ACHN (cell line): ENCODE results near the gene COMMD2.

Experiments used
- DNase-seq: peaks from one replicate; pipeline ENCODE4 v3.0.0-alpha.2; 2015
- in situ Hi-C: cut with HindIII; loops from 2 replicates; pipeline ENCODE4 v1.10.0; 2017; ENCODE audit warnings: low sequenced_read_pairs, low pct_ligation_motif_present, low pct_unique_long_range_greater_than_20kb

COMMD2 gene

DNA sequence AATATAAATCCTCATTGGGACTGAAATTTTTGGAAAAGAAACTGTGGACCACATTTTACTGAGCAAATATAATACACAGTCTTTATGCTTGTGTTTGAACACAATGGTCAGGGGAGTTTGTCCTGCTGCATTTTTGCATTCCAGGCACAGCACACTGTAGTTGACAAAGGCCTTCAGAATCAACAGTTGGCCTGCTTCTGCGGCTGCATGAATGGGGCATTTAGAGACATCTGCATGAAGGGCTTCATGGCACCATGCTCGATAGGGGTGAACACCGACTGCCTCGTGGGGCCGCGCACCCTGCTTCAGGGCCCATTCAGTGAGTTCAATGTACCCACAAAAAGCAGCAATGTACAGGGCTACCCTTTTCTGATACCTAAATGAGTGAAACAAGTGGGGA, 15.4 kb upstream of the COMMD2 start:
- in situ Hi-C loops, result no loop called here
- DNase-seq, result no peak

DNA sequence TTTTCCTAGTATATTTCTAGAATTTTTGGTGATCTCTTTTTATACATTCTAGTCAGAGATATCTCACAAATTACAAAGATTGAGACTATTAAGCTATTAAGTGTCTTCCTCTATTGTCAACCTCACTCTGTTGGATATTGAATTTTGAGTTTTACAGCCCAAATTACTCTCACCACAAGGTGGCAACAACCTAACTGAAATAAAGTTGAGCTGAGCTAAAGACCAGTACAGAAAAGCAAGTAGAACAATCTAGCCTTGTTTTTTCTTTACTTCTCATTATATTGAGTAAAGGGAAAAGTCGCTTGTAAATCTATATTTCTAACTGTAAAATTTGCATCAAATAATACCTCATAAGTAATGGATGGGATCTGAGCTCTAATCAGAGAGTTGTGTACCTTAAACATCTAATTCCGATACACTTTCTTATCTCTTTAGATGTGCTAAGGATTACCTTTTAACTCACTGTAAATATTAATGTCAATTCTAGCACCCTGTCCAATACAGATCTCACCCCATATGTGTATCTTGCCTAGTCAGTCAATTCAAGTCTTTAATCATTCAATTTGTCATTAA, 13.6 kb upstream of the COMMD2 start:
- in situ Hi-C loops, result no loop called here
- DNase-seq, result peak; percentile 26

DNA sequence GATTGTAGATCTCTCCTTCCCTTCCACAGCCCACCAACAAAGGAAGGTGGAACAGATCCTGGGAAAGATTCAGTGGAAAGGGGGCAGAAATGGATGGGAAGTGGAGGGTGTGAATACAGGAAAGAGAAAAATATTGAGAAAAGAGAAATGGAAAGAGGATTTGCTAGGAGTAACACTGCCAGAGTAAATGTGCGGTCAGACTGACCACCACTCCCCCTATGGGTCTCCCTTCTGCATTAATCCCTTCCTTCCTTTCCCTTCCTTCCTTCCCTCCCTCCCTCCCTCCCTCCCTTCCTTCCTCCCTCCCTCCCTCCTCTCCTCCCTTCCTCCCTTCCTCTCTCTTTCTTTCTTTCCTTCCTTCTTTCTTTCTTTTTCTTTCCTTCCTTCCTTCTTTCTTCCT, 12.0 kb upstream of the COMMD2 start:
- in situ Hi-C loops, result no loop called here
- DNase-seq, result no peak

DNA sequence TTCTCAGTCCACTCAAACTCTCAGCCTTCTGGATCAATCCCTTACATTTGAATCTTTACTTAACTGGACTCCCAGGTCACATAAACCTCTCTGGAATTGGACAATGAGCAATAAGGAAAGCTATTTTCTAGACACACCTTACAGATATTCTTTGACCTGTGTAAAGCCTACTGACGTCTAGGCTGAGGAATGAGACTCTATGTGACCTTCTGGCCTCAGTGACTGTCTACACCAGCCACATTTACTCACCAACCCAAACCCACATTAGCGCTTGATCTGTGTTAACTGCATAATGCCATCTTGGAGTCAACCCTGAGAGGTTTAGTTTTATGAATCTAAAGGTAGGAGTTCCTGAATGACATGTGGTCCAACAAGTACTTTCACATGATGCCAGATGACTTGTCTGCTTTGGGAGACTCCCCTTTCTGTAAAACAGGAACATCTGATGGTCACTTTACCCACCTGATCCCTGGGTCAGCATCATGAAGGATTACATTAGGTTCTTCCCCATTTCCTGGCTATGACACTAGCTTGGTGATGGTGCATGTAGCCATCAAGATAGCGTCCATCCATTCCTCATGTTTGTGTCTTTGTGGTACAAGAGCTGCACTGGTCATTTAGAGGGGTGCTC, 11.4 kb upstream of the COMMD2 start:
- in situ Hi-C loops, result no loop called here
- DNase-seq, result no peak

DNA sequence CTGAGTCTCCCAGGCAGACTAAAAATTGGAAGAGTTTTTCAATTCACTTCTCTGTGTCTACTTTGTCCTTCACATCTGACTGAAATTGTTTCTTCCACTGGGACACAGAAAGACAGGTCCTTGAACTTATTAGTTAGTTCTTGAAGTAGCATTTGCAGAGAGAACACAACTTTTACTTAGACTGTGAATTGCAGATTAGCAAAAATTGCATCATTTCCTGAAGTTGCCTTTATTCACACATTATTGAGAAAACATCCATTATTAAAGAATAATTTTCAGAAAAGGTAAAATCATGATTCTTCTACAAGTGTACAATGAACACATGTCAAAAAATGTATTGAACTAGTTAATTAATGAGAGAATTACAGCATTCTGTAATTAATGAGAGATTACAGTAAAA, 1.4 kb upstream of the COMMD2 start:
- in situ Hi-C loops, result no loop called here
- DNase-seq, result no peak

DNA sequence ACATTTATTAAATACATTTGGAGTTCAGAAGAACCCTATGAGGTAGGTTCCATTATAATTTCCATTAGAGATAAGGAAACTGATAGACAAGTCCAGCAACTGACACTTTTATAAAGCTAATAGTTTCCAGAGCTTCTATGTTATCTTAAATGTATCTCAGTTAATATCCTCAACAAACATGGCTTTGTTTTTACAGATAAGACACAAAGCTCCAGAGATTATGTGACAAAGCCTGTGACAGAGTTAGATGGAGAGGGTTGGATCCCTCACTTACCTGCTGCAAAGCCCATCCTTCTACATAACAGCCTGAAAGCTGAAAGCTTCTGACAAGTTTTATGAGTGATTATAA, 473 bp upstream of the COMMD2 start:
- in situ Hi-C loops, result no loop called here

DNA sequence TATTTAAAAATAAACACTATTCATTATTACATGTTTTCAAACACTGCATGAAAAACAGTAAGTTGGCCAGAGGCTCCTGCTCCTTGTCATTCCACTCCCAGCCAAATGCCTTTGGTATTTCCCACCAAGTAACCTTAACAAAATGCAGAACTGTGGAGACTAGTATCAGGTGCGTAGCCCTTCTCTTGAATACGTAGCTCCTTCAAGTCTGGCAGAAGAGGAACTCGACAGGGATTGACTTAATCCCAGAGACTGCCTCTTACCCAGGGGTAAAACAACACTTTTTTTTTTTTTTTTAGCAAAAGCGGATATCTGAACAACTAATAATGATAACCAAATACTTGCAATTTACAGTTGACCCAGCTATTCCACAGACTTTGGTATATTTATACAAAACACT, 738 bp downstream of the COMMD2 start:
- in situ Hi-C loops, result no loop called here
- no peak for DNase-seq

More for the DNA sequence above, 473 bp upstream of the COMMD2 start:
- DNase-seq, result no peak

DNA sequence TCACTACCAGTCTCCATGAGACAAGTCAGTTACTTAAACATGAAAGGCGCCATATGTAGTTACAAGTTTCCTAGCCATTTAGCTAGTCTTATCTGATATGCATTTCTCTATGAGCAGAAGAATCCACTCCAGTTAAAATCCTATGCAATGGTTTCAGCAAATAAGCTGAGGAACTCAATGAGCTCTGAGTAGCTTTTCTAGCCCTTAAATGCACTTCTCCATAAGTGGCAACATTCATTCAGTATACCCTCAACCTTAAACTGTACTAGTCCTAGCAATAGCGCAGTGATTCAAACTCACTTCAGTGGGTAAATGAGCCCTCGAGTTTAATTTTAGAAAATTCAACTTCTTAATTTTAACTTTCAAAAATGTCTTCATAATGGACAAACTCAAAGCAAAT, 7.7 kb downstream of the COMMD2 start:
- no peak for DNase-seq
- in situ Hi-C loops, result loop anchor here (25.0 kb wide), 1 partner anchor 232 kb away; no protein-coding TSS in a partner anchor

DNA sequence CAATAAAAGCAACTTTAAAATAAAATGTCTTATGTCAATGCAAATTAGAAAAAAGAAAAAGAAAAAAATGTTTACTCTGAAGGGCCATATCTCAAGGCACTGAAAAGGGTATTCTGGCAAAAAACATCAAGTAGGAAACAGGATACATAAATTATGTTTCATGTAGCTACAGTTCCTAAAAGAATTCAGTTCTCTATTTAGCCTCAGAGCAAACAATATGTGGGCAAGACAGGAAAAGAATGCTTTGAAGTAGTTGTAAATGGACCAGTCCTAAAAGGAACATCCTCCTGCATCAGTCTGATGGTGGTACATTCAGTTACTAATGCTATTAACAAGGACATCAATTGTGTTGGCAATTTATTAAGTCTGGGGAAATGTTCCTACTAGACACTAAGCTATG, 8.1 kb downstream of the COMMD2 start:
- no peak for DNase-seq
- in situ Hi-C loops, result loop anchor here (25.0 kb wide), 1 partner anchor 232 kb away; no protein-coding TSS in a partner anchor

DNA sequence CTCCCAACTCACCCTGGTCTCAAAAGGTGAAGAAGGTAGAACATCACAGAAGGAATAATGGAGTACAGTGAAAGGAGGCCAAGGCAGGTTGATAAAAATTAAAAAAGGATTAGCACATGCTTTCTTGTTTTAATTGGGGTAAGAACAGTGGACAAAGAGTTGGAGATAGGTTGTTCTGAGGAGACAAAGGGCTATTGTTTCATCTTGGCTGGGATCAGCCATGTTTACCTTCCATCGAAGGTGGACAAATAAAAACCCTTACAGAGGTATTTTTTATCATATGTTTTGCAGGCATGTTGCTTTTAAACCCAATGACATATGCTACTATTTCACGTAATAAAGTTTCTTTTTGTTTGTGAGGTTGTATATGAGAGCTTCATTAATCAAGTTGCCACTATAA, 12.9 kb downstream of the COMMD2 start:
- in situ Hi-C loops, result loop anchor here (25.0 kb wide), 1 partner anchor 227 kb away; no protein-coding TSS in a partner anchor
- no peak for DNase-seq

DNA sequence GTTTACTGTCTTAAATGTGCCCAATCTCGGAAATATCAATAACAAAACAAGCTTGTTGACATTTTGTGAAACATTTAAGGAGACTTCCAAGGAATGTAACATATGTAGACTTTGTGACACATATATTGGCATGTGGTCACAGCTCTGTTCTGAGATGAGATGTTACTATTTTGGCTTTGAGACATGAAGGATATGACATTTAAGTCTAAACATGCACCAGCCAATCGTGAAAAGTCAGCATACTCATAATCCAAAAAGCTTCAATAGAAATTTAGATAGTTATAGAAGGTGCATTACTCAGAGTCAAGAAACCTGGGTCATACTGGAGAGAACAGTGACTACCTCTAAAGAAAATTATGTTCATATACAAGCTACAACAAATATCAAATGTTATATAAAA, 13.4 kb downstream of the COMMD2 start:
- DNase-seq, result no peak
- in situ Hi-C loops, result loop anchor here (25.0 kb wide), 1 partner anchor 227 kb away; no protein-coding TSS in a partner anchor

DNA sequence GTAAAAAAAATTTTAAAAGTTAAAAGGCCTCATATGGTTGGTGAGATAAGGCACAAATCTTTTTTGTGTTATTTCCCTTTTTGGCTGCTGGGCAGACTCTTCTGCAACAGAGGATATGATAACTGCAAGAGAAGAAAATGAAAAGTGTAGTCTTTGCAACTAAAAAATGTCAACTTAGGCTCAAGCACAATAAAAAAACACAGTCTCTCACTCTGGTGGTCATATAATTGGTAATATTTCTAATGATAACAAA, 15.4 kb downstream of the COMMD2 start:
- in situ Hi-C loops, result loop anchor here (25.0 kb wide), 1 partner anchor 225 kb away; no protein-coding TSS in a partner anchor
- no peak for DNase-seq

DNA sequence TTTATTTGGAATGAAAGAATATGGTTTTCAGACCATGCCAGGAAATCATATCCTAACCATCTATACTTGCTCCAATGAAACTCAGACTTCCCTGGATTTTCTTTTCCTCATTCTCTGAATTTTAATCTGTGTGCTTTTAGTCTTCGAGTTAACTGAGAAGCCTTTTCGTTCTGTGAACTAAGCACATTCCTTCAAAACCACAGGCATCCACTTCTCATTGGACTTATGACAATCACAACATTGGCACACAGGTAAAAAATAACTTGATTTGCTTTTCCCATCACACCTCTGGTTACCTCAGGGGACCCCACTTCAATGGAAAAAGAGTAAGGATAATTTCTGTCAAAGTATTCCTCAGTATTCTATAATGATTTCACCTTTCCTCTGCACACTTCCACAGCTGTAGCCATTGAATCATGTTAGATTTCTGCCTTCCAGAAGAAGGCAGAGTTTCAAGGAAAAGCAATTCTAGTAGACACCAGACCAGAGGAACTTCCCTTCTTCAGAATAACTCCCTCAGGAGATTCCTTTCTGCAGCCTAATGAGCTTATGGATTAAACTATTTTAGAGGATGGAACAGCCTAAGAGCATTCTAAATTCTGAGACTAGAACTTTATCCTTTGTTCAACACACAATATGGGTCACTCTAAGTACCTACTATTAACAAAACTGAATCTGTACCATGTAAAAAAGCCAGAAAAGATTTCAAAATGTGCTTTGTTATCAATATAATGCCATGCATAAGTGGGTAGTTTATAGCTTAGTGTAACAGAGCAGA, 15.9 kb downstream of the COMMD2 start:
- DNase-seq, result peak; percentile 74

DNA sequence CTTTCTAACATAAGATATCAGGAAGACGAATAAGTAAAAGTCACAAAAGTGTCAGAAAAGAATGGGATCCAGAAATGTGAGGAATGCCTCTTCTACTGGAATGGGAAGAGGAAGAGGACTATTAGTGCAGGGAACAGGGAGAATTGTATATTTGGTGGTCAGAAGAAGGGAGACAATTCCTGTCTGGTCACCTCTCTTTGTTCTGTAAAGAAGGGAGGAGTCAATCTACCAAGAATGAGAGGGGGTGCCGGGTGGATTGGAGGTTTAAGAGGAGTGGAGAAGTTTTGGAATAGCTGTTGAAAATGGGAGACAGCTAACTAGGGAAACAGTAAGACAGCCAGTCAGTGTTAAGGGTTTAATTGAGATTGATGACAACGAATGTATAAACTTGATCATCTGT, 20.1 kb downstream of the COMMD2 start:
- in situ Hi-C loops, result loop anchor here (25.0 kb wide), 1 partner anchor 220 kb away; no protein-coding TSS in a partner anchor
- DNase-seq, result no peak

More for the DNA sequence above, 15.9 kb downstream of the COMMD2 start:
- in situ Hi-C loops, result loop anchor here (25.0 kb wide), 1 partner anchor 224 kb away; no protein-coding TSS in a partner anchor

DNA sequence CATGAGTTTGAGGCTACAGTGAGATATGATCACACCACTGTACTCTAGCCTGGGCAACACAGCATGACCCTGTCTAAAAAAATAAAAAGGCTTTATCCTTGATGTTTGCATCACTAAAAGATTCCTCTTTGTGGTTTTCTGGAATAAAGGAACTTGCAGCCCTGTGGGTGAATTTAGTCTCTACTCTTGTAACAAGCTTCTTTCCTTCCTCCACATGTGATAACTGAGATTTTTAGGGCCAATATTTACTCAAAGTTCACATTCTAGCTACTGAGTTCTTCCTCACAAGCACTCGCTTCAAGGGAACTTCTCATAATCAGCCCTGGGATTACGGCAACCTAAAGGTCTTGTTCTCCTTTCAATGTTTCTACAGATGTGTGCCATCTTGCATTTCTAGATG, 24.6 kb downstream of the COMMD2 start:
- DNase-seq, result no peak
- in situ Hi-C loops, result loop anchor here (25.0 kb wide), 1 partner anchor 215 kb away; no protein-coding TSS in a partner anchor

DNA sequence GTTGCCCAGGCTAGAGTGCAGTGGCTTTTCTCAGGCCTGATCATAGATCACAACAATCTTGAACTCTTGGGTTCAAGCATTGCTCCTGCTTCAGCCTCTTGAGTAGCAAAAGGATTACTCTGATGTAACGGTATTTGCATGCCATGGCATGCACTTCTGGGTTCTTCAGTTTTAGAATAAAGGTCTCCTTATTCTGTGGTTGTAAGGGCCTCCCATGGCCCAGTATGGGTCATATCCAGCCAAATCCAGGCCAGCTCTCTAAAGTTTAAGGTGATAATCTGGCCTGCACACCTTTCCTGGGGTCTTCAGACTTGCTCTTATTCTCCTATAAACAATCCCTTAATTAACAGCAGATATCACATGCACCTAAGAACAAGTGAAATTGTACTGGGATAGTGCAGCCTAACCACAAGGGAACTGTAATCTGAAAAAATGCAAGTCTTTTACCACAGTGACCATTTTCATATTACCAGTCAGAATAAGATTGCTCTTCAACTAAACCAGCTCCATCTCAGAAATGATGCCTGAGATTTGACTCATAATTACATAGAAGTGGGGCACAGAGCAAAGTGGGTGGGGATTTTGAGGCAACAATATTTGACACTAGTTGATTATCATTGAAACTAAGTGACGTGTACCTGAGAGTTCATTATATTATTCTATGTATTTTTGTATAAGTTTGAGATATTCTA, 25.4 kb downstream of the COMMD2 start:
- DNase-seq, result no peak
- in situ Hi-C loops, result loop anchor here (25.0 kb wide), 1 partner anchor 215 kb away; no protein-coding TSS in a partner anchor

DNA sequence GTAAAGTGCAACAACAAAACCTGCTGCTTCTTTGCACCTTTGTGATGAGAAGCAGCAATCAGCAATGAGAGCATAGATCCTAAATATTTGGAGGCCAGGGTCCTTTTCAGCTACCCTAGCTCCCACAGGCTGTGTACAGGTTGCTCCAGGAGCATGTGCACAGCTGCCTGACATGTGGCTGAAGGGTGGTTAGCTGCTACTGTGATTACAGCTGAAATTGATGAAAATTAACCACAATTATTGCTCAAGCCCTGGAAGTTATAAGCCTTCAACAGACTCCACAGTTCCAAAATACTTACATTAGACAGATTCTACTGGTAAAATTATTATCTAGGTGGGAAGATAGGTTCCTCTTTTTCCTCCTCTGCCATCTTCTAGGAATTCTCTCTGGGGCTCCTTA, 28.5 kb downstream of the COMMD2 start:
- no peak for DNase-seq
- in situ Hi-C loops, result no loop called here

DNA sequence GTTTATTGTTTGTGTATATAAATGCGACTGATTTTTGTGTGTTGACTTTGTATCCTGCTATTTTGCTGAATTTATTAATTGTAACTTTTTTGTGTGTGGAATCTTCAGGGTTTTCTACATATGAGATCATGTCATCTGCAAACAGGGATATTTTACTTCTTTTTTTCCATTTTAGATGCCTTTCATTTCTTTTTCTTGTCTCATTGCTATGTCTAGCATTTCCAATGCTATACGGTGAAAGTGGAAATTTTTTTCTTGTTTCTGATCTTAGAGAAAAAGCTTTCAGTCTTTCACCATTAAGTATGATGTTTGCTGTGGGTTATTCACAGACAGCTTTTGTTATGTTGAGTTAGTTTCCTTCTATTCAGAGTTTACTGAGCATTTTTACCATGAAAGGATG, 31.4 kb downstream of the COMMD2 start:
- in situ Hi-C loops, result no loop called here
- no peak for DNase-seq

DNA sequence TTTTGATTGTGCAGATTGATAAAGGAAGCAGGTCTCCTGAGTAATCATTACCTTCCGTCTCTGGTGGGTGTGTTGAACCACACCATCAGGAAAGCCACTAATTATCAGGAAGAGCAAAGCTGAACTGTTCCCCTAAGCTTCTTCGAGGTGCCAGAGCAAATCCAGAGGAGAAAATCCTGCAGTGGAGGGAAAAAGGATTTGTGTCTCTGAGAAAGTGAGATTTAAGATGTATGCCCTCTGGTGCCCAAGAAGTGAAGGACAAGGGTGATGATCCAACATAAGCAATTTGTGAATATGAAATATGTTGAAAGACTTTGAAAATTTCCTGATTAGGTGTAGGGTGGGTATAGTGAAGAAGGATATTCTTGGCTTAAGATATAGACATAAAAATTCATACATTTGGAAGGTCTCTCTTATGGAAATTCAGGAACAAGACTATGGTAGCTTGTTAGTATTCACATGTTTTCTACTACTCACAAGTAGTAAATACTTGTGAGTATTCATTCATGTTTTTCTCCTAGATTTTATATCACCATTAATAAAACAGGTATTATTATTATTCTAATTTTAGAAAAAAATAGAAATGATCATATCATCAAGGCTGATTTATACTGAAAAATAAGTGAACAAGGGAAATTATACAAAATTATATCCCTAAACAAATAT, 34.8 kb downstream of the COMMD2 start:
- in situ Hi-C loops, result no loop called here
- DNase-seq, result peak; percentile 69
